ENCODE results near the gene EDC3. TPM values are rescaled to one million over a fixed set of nuclear protein-coding genes. Genes with fewer than 3 reads are reported as not detected.
A peak's percentile ranks its signal among the peaks of the same experiment; 100 is the strongest.

Gene EDC3
- polyA plus RNA-seq, 1 of the 3 experiments (the other 2 are of a cell fraction), result 34.9 TPM

GRCh38 chr15:74589826-74590225 lies 106.0 kb downstream of the EDC3 start:
- ChIA-PET CTCF (interaction anchor here (1.0 kb wide), 2 partner anchors 27 to 32 kb away, joined by 3 to 5 read pairs; no protein-coding TSS in a partner anchor), POLR2A (no interaction called here)
- TF ChIP-seq SMC3 (IDR thresholded peaks at IDR 0.05; ENCODE audit: low read depth, low read length) (no peak), FOXJ3 (CRISPR knock-in tag; IDR thresholded peaks at IDR 0.05) (no peak), POLR2AphosphoS5 (IDR thresholded peaks at IDR 0.05; ENCODE audit: low read depth, low read length) (no peak), EP300 (IDR thresholded peaks at IDR 0.05; ENCODE audit: borderline replicate concordance in 1 of 2, low read depth in 1 of 2, low read length in 1 of 2) (no peak), RCOR1 (IDR thresholded peaks at IDR 0.05; ENCODE audit: low read length) (no peak), USF2 (IDR thresholded peaks at IDR 0.05; ENCODE audit: borderline replicate concordance, low read depth, low read length) (no peak), JUND (IDR thresholded peaks at IDR 0.05) (no peak), NFIC (IDR thresholded peaks at IDR 0.05; ENCODE audit: borderline replicate concordance) (no peak), TAF1 (IDR thresholded peaks at IDR 0.05; ENCODE audit: borderline replicate concordance, low read depth, low read length) (no peak), RFX5 (IDR thresholded peaks at IDR 0.05; ENCODE audit: low read length) (no peak), TEAD4 (IDR thresholded peaks at IDR 0.05; ENCODE audit: borderline replicate concordance, insufficient read depth) (no peak), MXI1 (IDR thresholded peaks at IDR 0.05; ENCODE audit: low read depth, low read length) (no peak)
- Histone ChIP-seq H3K9me2 (no peaks in the 10 kb centered on the region), H3K27ac (ENCODE audit: low read depth in 2 of 2, low read length in 1 of 2) (no peak overlapping the region), H3K4me3 (ENCODE audit: low read depth in 2 of 2, low read length in 1 of 2) (no peak overlapping the region), H3K4me1 (ENCODE audit: control insufficient read depth in 1 of 2, insufficient read depth in 2 of 2, low read depth in 1 of 2, low read length in 1 of 2) (peaks cover 4 to 21% of the 10 kb centered on the region in 2 experiments; a peak in 3 of 4 replicates), H4K20me1 (ENCODE audit: insufficient read depth) (no peaks in the 10 kb centered on the region), H2AFZ (ENCODE audit: low read depth) (no peak overlapping the region), H3K27me3 (ENCODE audit: insufficient read depth) (no peaks in the 10 kb centered on the region), H3K9me3 (no peaks in the 10 kb centered on the region), H3K4me2 (no peak overlapping the region), H3K36me3 (replicated peaks in 1 of 2; ENCODE audit: control insufficient read depth in 1 of 2, insufficient read depth in 2 of 2, low read length in 1 of 2) (peaks cover 0 to 11% of the 10 kb centered on the region in 2 experiments), H3F3A (replicated peaks; ENCODE audit: insufficient read depth) (no peaks in the 10 kb centered on the region), H3K9ac (no peak overlapping the region), H3K79me2 (ENCODE audit: insufficient read depth) (no peaks in the 10 kb centered on the region)
- WGBS (ENCODE audit: low lambda C conversion rate), result 89% methylated on average over 3 of the region's 6 CpGs
- no peak for DNase-seq

- Histone ChIP-seq H3K27ac (ENCODE audit: low read depth in 2 of 2, low read length in 1 of 2) (peak overlapping the region in 1 of 2 experiments; percentile 87; a peak in 2 of 4 replicates), H3K4me2 (no peak overlapping the region), H3K36me3 (replicated peaks in 1 of 2; ENCODE audit: control insufficient read depth in 1 of 2, insufficient read depth in 2 of 2, low read length in 1 of 2) (peaks cover 0 to 6% of the 10 kb centered on the region in 2 experiments), H3K79me2 (ENCODE audit: insufficient read depth) (no peaks in the 10 kb centered on the region), H3K9me3 (no peaks in the 10 kb centered on the region), H3K9ac (no peak overlapping the region), H3K9me2 (no peaks in the 10 kb centered on the region), H4K20me1 (ENCODE audit: insufficient read depth) (no peaks in the 10 kb centered on the region), H2AFZ (ENCODE audit: low read depth) (no peak overlapping the region), H3K27me3 (ENCODE audit: insufficient read depth) (no peaks in the 10 kb centered on the region), H3K4me1 (ENCODE audit: control insufficient read depth in 1 of 2, insufficient read depth in 2 of 2, low read depth in 1 of 2, low read length in 1 of 2) (peaks cover 4 to 33% of the 10 kb centered on the region in 2 experiments; a peak in 3 of 4 replicates), H3F3A (replicated peaks; ENCODE audit: insufficient read depth) (no peaks in the 10 kb centered on the region), H3K4me3 (ENCODE audit: low read depth in 2 of 2, low read length in 1 of 2) (no peak overlapping the region)
- POLR2A ChIA-PET, result interaction anchor here (0.7 to 2.1 kb wide), 2 partner anchors 13 to 28 kb away, joined by 3 to 10 read pairs; no protein-coding TSS in a partner anchor
- 90% methylated on average over 3 of the region's 9 CpGs for whole genome bisulfite sequencing (ENCODE audit: low lambda C conversion rate)
- CTCF ChIA-PET, result interaction anchor here (1.1 to 1.4 kb wide), 3 partner anchors 13 to 137 kb away, joined by 3 to 4 read pairs (median 3); no protein-coding TSS in a partner anchor
- TF ChIP-seq GATA2 (CRISPR knock-in tag; IDR thresholded peaks at IDR 0.05), result peak; percentile 85
- no peak for TF ChIP-seq USF2 (IDR thresholded peaks at IDR 0.05; ENCODE audit: borderline replicate concordance, low read depth, low read length)
- DNase-seq, result peak; percentile 57
These were observed 110.0 kb downstream of the EDC3 start for GRCh38 chr15:74585857-74586256.
